GM13977 (cell line): ENCODE measurements around the gene CAMTA1.

Experiments
- DNase-seq: peaks from one replicate; pipeline ENCODE4 v3.0.0; 2012; ENCODE audit warnings: low spot score
- CTCF ChIP-seq: IDR thresholded peaks from 2 replicates; pipeline ENCODE4 v1.5.1; 2012; ENCODE audit warnings: mild to moderate bottlenecking, control low read depth; ENCODE audit not compliant: insufficient read depth; ENCODE audit errors: extremely low read depth, missing control alignments
- in situ Hi-C: fragments of 300-500 bp; cut with MboI; formaldehyde crosslinking; loops from one replicate; pipeline ENCODE4 v1.12.0; 2022; ENCODE audit warnings: low sequenced_read_pairs, low pct_unique_long_range_greater_than_20kb, mixed read lengths, inconsistent platforms; ENCODE audit not compliant: unreplicated experiment

The CAMTA1 gene

GRCh38 chr1:7076572-7076971 is 291.3 kb downstream of the CAMTA1 start:
- TF ChIP-seq CTCF: no peak
- no peak for DNase-seq
- in situ Hi-C loops: no loop called here

- no peak for DNase-seq
Observed at GRCh38 chr1:7077136-7077535, 291.9 kb downstream of the CAMTA1 start.

GRCh38 chr1:7077970-7078369 is 292.7 kb downstream of the CAMTA1 start:
- no peak for TF ChIP-seq CTCF
- DNase-seq: no peak
- in situ Hi-C loops: no loop called here

More at GRCh38 chr1:7077136-7077535, 291.9 kb downstream of the CAMTA1 start:
- in situ Hi-C loops: no loop called here
- TF ChIP-seq CTCF: no peak

GRCh38 chr1:7079637-7080036 is 294.4 kb downstream of the CAMTA1 start:
- DNase-seq: no peak
- TF ChIP-seq CTCF: no peak
- in situ Hi-C loops: no loop called here

GRCh38 chr1:7084232-7084894 is 299.1 kb downstream of the CAMTA1 start:
- in situ Hi-C loops: no loop called here
- no peak for TF ChIP-seq CTCF
- DNase-seq: no peak

GRCh38 chr1:7085521-7085920 is 300.3 kb downstream of the CAMTA1 start:
- TF ChIP-seq CTCF: no peak
- DNase-seq: no peak
- in situ Hi-C loops: no loop called here
